Keratinocyte (primary cell): ENCODE measurements around the gene SCRN2. TPM values are rescaled to one million over a fixed set of nuclear protein-coding genes. Genes with fewer than 3 reads are reported as not detected.
A peak's percentile ranks its signal among the peaks of the same experiment; 100 is the strongest.

Experiments used
- DNase-seq: peaks from one replicate; pipeline ENCODE4 v3.0.0-alpha.2; 2011; ENCODE audit warnings: low read depth, missing footprints, low spot score
- FAIRE-seq: peaks from 2 replicates; lab custom pipeline; 2011; peaks lifted over from hg19 to GRCh38; lab: Jason Lieb, UNC
- H2AFZ ChIP-seq: 2 replicates; pipeline ENCODE4 v1.6.0; 2012; ENCODE audit warnings: low read length, control low read depth, inconsistent platforms; ENCODE audit not compliant: control insufficient read depth
- H3K27ac ChIP-seq: 2 replicates; pipeline ENCODE4 v1.5.1; 2011; ENCODE audit warnings: low read length; ENCODE audit not compliant: control insufficient read depth, insufficient read depth
- H3K27me3 ChIP-seq: 3 replicates; pipeline ENCODE4 v1.6.0; 2011; ENCODE audit warnings: low read length; ENCODE audit not compliant: control insufficient read depth, insufficient read depth; ENCODE audit errors: extremely low read depth
- H3K36me3 ChIP-seq, 2 experiments: 2 replicates in 1 of 2; 3 replicates in 1 of 2; pipeline ENCODE4 v1.5.1; 2011; ENCODE audit warnings: low read length in 2 of 2, mild to moderate bottlenecking in 1 of 2; ENCODE audit not compliant: control insufficient read depth in 2 of 2, insufficient read depth in 2 of 2; ENCODE audit errors: extremely low read depth in 1 of 2
- H3K4me1 ChIP-seq: 3 replicates; pipeline ENCODE4 v1.5.1; 2011; ENCODE audit warnings: low read length; ENCODE audit not compliant: control insufficient read depth, insufficient read depth; ENCODE audit errors: extremely low read depth
- H3K4me2 ChIP-seq: 3 replicates; pipeline ENCODE4 v1.6.0; 2011; ENCODE audit warnings: low read depth, low read length; ENCODE audit not compliant: control insufficient read depth, insufficient read depth; ENCODE audit errors: extremely low read depth
- H3K4me3 ChIP-seq, 3 experiments: fragments of 200-600 bp in 1 of 3; sonication (generic) in 1 of 3; 2 replicates in 2 of 3; 3 replicates in 1 of 3; pipeline ENCODE4 v1.5.1; 2011 to 2016; ENCODE audit warnings: low read length in 3 of 3, mild to moderate bottlenecking in 3 of 3, control low read depth in 2 of 3, inconsistent platforms in 1 of 3, low read depth in 1 of 3, mixed read lengths in 1 of 3, mixed run types in 1 of 3, moderate library complexity in 1 of 3; ENCODE audit not compliant: control insufficient read depth in 2 of 3, insufficient read depth in 2 of 3; ENCODE audit errors: extremely low read depth in 1 of 3
- H3K79me2 ChIP-seq: 2 replicates; pipeline ENCODE4 v1.6.0; 2012; ENCODE audit warnings: low read length; ENCODE audit not compliant: control insufficient read depth, insufficient read depth
- H3K9ac ChIP-seq: 3 replicates; pipeline ENCODE4 v1.6.0; 2011; ENCODE audit warnings: low read length; ENCODE audit not compliant: control insufficient read depth, insufficient read depth; ENCODE audit errors: extremely low read depth
- H3K9me1 ChIP-seq: 3 replicates; pipeline ENCODE4 v1.6.0; 2011; ENCODE audit warnings: low read length; ENCODE audit not compliant: control insufficient read depth, insufficient read depth; ENCODE audit errors: extremely low read depth
- H3K9me3 ChIP-seq: 2 replicates; pipeline ENCODE4 v1.5.1; 2012; ENCODE audit warnings: low read depth, low read length; ENCODE audit not compliant: control insufficient read depth
- H4K20me1 ChIP-seq: 3 replicates; pipeline ENCODE4 v1.6.0; 2011; ENCODE audit warnings: low read length; ENCODE audit not compliant: control insufficient read depth, insufficient read depth; ENCODE audit errors: extremely low read depth
- EZH2 ChIP-seq: IDR thresholded peaks from one replicate; pipeline ENCODE4 v1.6.1; 2012; ENCODE audit warnings: inconsistent platforms, mild to moderate bottlenecking, low read length, moderate library complexity
- dilution Hi-C: fragments of 300-500 bp; cut with MboI; formaldehyde crosslinking; loops from one replicate; pipeline ENCODE4 v1.7.0; 2020; ENCODE audit warnings: low sequenced_read_pairs; ENCODE audit not compliant: extremely low pct_ligation_motif_present
- polyA plus RNA-seq, 5 experiments: library from polyadenylated mRNA; depleted of rRNA in 3 of 5; stranded (reverse) in 3 of 5; stranded (forward) in 1 of 5; unstranded in 1 of 5; fragments of >200 nt; gene quantifications; 1 replicate in 1 of 5; 2 replicates in 3 of 5; 3 replicates in 1 of 5; pipeline versions ENCODE4 v1.2.1 to v1.2.3, GENCODE V29; 2011 to 2012; ENCODE audit warnings: missing spikeins in 2 of 5, low read depth in 1 of 5, low replicate concordance in 1 of 5
- TF ChIP-seq, protein P1 (sequence below), 3 experiments: IDR thresholded peaks in 1 of 3; conservative IDR thresholded peaks in 1 of 3; optimal IDR thresholded peaks in 1 of 3; 2 replicates in 2 of 3; 3 replicates in 1 of 3; pipeline versions ENCODE3 to v1.5.1; 2011; ENCODE audit warnings: low read length in 3 of 3, mild to moderate bottlenecking in 3 of 3, moderate library complexity in 2 of 3, control low read depth in 1 of 3, inconsistent platforms in 1 of 3; ENCODE audit not compliant: insufficient read depth in 2 of 3; ENCODE audit errors: extremely low read depth in 1 of 3

SCRN2 gene
- polyA plus RNA-seq, 1 donor (not counting 4 experiments of a cell fraction or from before 2014, with no cell fraction given), result 17.1 TPM

DNA sequence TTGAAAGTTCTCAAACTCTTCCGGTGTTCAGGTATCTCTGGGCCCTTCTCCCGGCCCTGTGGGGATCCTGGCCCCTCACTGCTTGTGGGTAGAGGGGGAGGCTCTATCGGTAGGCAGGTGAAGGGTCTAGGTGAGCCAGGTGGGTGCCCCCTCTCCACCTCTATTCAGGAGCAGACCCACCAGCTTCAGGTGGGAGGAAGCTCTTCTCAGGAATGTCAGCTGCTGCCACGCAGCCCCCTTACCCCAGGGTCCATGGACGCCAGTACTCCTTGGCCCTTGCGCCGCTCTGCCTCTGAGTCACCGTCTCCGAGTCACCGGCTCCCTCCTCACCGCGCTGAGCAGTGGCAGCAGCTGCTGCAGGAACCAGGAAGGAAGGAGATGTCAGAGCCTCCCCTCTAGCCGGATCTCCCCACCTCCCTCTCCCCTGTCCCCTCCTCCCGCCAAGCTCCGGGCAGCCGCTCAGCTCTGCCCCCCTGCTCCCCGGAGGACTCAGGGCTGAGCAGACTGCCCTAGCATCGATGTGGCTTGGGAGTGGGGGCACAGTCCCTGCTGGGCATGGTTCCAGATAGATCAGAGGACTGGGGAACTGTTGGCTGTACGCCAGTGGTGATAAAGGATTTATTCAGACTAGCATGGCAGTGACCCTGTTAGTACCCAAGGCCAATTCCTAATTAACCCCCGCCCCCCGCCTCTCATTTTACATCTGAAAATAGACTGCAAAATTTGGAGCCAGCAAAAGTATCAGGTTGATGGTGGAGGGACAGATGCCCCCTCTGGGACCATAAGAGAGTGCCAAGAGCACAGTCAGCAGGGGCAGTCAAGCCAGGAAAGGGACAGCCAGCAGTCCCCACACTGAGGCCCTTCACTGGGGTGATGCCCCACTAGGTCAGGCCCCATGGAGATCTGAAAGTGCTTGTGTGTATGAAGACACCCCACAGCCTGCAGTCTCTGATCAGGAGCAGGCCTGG, 19.4 kb downstream of the SCRN2 start, which contains the start of gene OSBPL7:
OSBPL7 (minus strand) TSS at position 371 of the 968 bp plus-strand sequence. CDS start 1,516 bp downstream, outside the sequence.
- dilution Hi-C loops, result no loop called here
- H3K27ac ChIP-seq, result no peak within 1 kb of the TSS
- H2AFZ ChIP-seq, result peak within 1 kb of the TSS; percentile 4
- peak within 1 kb of the TSS; percentile 23 for H3K9ac ChIP-seq
- no peaks in the 10 kb centered on the region for H4K20me1 ChIP-seq
- no peaks in the 10 kb centered on the region for H3K27me3 ChIP-seq
- DNase-seq (no peak), FAIRE-seq (peak; percentile 89)
- H3K4me1 ChIP-seq, result peaks cover 15% of the 10 kb centered on the region
- H3K9me1 ChIP-seq, result no peaks in the 10 kb centered on the region
- peak within 1 kb of the TSS; percentile 17 to 64 (median 41) for H3K4me3 ChIP-seq
- H3K36me3 ChIP-seq, result peaks cover 14 to 18% of the 10 kb centered on the region in 2 experiments
- no peaks in the 10 kb centered on the region for H3K79me2 ChIP-seq
- TF ChIP-seq EZH2, result no peak
- TF ChIP-seq, protein P1, sequence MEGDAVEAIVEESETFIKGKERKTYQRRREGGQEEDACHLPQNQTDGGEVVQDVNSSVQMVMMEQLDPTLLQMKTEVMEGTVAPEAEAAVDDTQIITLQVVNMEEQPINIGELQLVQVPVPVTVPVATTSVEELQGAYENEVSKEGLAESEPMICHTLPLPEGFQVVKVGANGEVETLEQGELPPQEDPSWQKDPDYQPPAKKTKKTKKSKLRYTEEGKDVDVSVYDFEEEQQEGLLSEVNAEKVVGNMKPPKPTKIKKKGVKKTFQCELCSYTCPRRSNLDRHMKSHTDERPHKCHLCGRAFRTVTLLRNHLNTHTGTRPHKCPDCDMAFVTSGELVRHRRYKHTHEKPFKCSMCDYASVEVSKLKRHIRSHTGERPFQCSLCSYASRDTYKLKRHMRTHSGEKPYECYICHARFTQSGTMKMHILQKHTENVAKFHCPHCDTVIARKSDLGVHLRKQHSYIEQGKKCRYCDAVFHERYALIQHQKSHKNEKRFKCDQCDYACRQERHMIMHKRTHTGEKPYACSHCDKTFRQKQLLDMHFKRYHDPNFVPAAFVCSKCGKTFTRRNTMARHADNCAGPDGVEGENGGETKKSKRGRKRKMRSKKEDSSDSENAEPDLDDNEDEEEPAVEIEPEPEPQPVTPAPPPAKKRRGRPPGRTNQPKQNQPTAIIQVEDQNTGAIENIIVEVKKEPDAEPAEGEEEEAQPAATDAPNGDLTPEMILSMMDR (optimal IDR thresholded peaks at IDR 0.05 in 1 of 3, IDR thresholded peaks at IDR 0.05 in 1 of 3, conservative IDR thresholded peaks at IDR 0.05 in 1 of 3; ENCODE audit: extremely low read depth in 1 of 3, insufficient read depth in 2 of 3, low read length in 3 of 3), result peak in 1 of 3 experiments; percentile 71
- peak within 1 kb of the TSS; percentile 67 for H3K4me2 ChIP-seq
- H3K9me3 ChIP-seq, result no peaks in the 10 kb centered on the region

DNA sequence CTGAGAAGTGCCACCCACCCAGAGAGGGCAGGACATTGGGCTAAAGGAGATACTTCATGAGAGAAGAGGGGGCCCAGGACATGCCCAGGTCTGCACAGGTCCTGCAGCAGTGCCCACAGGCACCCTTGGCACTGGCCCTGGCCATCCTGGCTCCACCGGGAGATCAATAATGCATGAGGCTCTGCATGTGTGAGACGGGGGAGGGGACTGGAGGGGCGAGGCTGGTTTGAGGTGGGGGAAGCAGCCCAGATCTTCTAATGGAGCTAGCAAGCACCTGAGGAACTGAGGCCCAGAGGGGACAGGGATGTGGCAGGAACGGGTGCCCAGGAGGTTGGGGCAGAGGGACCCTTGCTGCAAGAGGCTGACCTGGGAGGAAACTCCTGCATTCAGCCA, 20.0 kb downstream of the SCRN2 start:
- DNase-seq (no peak), FAIRE-seq (no peak)
- Histone ChIP-seq H3K27ac (no peak overlapping the region), H3K4me3 (peak overlapping the region; percentile 17 to 64 (median 41)), H3K36me3 (peaks cover 8 to 13% of the 10 kb centered on the region in 2 experiments), H3K4me1 (peaks cover 15% of the 10 kb centered on the region), H2AFZ (no peak overlapping the region), H3K4me2 (peak overlapping the region; percentile 67), H3K9me3 (no peaks in the 10 kb centered on the region), H3K79me2 (no peaks in the 10 kb centered on the region), H3K27me3 (no peaks in the 10 kb centered on the region), H3K9me1 (no peaks in the 10 kb centered on the region), H3K9ac (peak overlapping the region; percentile 23), H4K20me1 (no peaks in the 10 kb centered on the region)
- TF ChIP-seq EZH2, result no peak
- TF ChIP-seq, protein P1 (optimal IDR thresholded peaks at IDR 0.05 in 1 of 3, IDR thresholded peaks at IDR 0.05 in 1 of 3, conservative IDR thresholded peaks at IDR 0.05 in 1 of 3; ENCODE audit: extremely low read depth in 1 of 3, insufficient read depth in 2 of 3, low read length in 3 of 3), result no peak
- dilution Hi-C loops, result no loop called here
